ENCODE results near the gene MBP. TPM values are rescaled to one million over a fixed set of nuclear protein-coding genes. Genes with fewer than 3 reads are reported as not detected.
"Not testable (repeated sequence)": the region's sequence is repeated elsewhere in the genome, so short reads cannot be mapped to it uniquely, and the experiment has no call there.

The MBP gene
- total RNA-seq, 1 experiment from 2014 or later = 65.2 TPM

GRCh38 chr18:77038182-77038858 lies 94.3 kb downstream of the MBP start:
- DNase-seq (ENCODE audit: low read depth, low spot score) = no peak
- in situ Hi-C loops (cut with HindIII; ENCODE audit: low pct_unique_long_range_greater_than_20kb, low sequenced_read_pairs) = no loop called here

DNA sequence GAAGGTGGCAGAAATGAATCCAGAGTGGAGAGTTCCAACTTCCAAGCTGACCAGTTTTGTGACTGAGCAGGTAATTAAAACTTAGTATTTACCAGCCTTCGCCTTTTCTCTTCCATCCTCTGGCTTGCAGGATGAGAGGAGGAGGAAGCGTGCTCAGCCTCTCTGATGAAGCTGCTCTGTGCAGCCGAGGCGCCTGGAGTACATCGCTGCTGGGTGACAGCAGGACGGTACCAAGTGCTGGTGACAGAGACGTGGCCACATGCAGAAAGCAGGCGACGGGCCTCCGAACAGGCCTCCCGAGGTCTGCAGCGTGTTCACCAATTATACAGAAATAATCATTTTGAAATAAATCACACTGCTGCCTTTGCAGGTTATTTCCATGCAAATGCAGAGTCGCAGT lies 95.0 kb downstream of the MBP start:
- DNase-seq (ENCODE audit: low read depth, low spot score) = no peak
- in situ Hi-C loops (cut with HindIII; ENCODE audit: low pct_unique_long_range_greater_than_20kb, low sequenced_read_pairs) = no loop called here

GRCh38 chr18:77035380-77036187 lies 97.0 kb downstream of the MBP start:
- DNase-seq (ENCODE audit: low read depth, low spot score) = no peak
- in situ Hi-C loops (cut with HindIII; ENCODE audit: low pct_unique_long_range_greater_than_20kb, low sequenced_read_pairs) = no loop called here

DNA sequence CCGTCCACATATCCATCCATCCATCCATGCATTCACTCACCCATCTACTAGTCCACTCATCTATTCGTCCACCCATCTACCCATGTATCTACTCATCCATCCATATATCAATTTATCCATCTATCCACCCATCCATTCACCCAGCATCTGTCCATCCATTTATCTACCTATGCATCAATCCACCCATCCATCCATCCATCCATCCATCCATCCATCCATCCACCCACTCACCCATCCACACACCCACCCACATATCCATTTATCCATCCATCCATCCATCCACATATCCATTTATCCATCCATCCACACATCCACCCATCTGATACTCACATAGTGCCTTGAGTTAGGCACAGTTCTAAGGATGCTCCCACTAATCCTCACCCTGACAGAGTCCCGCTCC lies 99.0 kb downstream of the MBP start:
- DNase-seq (ENCODE audit: low read depth, low spot score) = no peak
- in situ Hi-C loops (cut with HindIII; ENCODE audit: low pct_unique_long_range_greater_than_20kb, low sequenced_read_pairs) = no loop called here

- peak; percentile 88 for DNase-seq (ENCODE audit: low read depth, low spot score)
These were observed 100.3 kb downstream of the MBP start for GRCh38 chr18:77032181-77032701.

DNA sequence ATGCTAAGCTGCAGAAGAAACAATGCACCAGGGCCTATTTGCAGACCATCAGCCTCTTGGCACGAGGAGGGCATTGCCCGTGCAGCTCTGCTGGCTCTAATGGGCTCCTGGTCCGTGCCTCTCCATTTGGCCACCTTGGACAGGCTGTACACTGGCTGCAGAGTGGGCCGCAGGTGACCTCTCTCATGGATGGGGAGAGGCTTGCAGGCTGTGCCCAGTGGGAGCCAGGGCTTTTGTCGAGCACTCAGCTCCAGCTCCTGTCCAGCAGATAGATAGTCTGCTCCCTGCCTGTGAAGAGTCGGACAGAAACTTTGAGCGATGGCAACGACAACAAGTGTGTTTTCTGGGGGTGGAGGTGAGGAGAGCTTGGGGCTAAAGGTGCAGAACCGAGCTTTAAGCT lies 100.9 kb downstream of the MBP start:
- in situ Hi-C loops (cut with HindIII; ENCODE audit: low pct_unique_long_range_greater_than_20kb, low sequenced_read_pairs) = no loop called here
- no peak for DNase-seq (ENCODE audit: low read depth, low spot score)

More at GRCh38 chr18:77032181-77032701, 100.3 kb downstream of the MBP start:
- in situ Hi-C loops (cut with HindIII; ENCODE audit: low pct_unique_long_range_greater_than_20kb, low sequenced_read_pairs) = no loop called here

DNA sequence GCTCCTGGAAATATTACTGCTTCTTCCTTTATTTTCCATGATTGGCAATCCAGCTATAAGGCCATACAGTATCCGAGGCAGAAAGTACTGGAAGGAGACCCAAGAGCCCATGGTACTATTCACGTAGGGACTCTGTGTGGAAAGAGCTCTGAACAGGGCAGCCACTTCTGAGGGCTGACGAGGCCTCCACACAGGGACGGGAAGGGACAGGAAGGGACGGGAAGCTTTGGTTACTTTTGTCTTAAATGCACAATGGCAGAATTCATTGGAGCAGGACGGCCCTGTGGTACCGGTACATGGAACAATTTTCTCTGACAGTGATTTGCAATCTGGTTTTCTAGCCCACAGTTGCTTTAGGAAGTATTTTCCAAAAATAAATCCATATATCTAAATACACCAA lies 102.4 kb downstream of the MBP start:
- DNase-seq (ENCODE audit: low read depth, low spot score) = no peak
- in situ Hi-C loops (cut with HindIII; ENCODE audit: low pct_unique_long_range_greater_than_20kb, low sequenced_read_pairs) = no loop called here

GRCh38 chr18:77025831-77026363 lies 106.7 kb downstream of the MBP start:
- no peak for DNase-seq (ENCODE audit: low read depth, low spot score)
- in situ Hi-C loops (cut with HindIII; ENCODE audit: low pct_unique_long_range_greater_than_20kb, low sequenced_read_pairs) = no loop called here

GRCh38 chr18:77025123-77025522 lies 107.5 kb downstream of the MBP start:
- in situ Hi-C loops (cut with HindIII; ENCODE audit: low pct_unique_long_range_greater_than_20kb, low sequenced_read_pairs) = no loop called here
- no peak for DNase-seq (ENCODE audit: low read depth, low spot score)

DNA sequence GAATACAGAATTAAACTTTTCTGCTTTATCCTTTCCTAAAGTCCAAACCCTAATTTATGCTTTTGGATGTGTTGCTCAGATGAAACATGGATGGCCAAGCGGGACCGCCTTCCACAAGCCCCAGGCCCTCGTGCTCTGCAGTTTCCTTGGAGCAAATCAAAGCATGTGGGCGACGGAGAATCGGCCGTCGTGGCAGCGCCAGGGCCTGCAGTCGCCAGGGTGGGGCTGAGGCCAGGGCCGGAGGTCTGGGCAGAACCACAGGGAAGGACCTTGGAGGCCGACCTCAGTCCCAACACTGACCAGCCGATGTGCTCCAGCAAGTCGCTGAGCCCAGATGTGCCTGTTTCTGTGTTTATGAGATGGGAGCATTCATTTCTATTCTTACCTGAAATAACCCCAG lies 108.1 kb downstream of the MBP start:
- in situ Hi-C loops (cut with HindIII; ENCODE audit: low pct_unique_long_range_greater_than_20kb, low sequenced_read_pairs) = no loop called here
- DNase-seq (ENCODE audit: low read depth, low spot score) = no peak

DNA sequence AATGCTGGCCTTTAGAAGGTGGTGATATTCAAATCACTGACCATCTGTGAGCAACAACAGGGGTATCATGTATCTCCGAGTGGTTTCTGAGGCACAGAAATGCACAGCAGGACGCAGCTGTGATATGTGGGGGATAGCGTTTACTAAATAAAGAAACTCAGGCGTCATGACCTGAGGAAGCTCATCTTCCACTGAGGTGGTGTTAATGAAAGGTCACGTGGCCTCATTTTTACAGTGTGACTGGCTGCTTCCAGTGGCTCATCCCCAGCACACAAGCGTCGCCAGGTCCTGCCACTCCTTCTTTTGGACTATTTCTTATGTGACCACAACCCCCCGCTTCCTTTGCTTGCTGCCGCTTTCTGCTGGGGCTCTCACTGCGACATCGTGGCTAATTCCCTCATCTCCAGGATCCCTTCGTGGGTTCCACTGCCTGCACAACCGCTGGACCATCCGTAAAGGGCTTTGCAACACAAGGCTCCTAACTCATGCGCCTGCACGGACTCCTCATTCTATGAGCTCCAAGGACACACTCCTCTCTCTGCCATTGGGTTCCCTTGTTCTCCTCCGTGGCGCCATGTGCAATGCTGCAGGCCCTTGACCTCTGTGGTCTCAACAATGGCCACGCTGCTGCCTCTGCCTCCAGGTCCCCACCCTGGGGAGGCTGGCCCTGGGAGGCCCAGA lies 109.3 kb downstream of the MBP start:
- in situ Hi-C loops (cut with HindIII; ENCODE audit: low pct_unique_long_range_greater_than_20kb, low sequenced_read_pairs) = no loop called here
- DNase-seq (ENCODE audit: low read depth, low spot score) = no peak

- peak; percentile 13 for DNase-seq (ENCODE audit: low read depth, low spot score)
- in situ Hi-C loops (cut with HindIII; ENCODE audit: low pct_unique_long_range_greater_than_20kb, low sequenced_read_pairs) = no loop called here
These were observed 110.0 kb downstream of the MBP start for GRCh38 chr18:77022556-77022955.

- no peak for DNase-seq (ENCODE audit: low read depth, low spot score)
- in situ Hi-C loops (cut with HindIII; ENCODE audit: low pct_unique_long_range_greater_than_20kb, low sequenced_read_pairs) = no loop called here
These were observed 110.5 kb downstream of the MBP start for GRCh38 chr18:77022116-77022515.

GRCh38 chr18:77021478-77021877 lies 111.1 kb downstream of the MBP start:
- in situ Hi-C loops (cut with HindIII; ENCODE audit: low pct_unique_long_range_greater_than_20kb, low sequenced_read_pairs) = not testable (repeated sequence)

DNA sequence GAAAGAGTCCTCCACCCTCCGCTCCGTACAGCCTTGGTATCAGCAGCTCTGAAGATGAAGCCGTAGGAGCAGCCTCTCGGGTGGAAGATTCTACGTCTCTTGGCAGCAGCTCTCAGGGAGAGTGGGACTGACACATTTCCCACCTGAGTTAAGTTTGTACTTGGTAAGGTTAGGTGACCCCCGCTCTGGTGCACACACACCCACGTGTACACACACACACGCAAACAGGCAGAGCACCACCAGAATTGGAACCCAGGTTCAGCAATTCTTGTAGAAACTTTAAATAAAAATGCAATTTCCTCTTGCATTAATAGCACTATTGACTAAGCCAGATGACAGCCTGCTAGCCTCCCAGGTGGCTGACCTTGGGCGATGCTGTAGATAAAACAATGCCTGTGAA lies 111.5 kb downstream of the MBP start:
- DNase-seq (ENCODE audit: low read depth, low spot score) = no peak
- in situ Hi-C loops (cut with HindIII; ENCODE audit: low pct_unique_long_range_greater_than_20kb, low sequenced_read_pairs) = no loop called here

More at GRCh38 chr18:77021478-77021877, 111.1 kb downstream of the MBP start:
- DNase-seq (ENCODE audit: low read depth, low spot score) = not testable (repeated sequence)

- in situ Hi-C loops (cut with HindIII; ENCODE audit: low pct_unique_long_range_greater_than_20kb, low sequenced_read_pairs) = no loop called here
- DNase-seq (ENCODE audit: low read depth, low spot score) = no peak
These were observed 112.0 kb downstream of the MBP start for GRCh38 chr18:77020561-77020960.

GRCh38 chr18:77019641-77020040 lies 112.9 kb downstream of the MBP start:
- in situ Hi-C loops (cut with HindIII; ENCODE audit: low pct_unique_long_range_greater_than_20kb, low sequenced_read_pairs) = no loop called here
- no peak for DNase-seq (ENCODE audit: low read depth, low spot score)

GRCh38 chr18:77018650-77019049 lies 113.9 kb downstream of the MBP start:
- DNase-seq (ENCODE audit: low read depth, low spot score); in situ Hi-C loops (cut with HindIII; ENCODE audit: low pct_unique_long_range_greater_than_20kb, low sequenced_read_pairs): not testable (repeated sequence)
